ENCODE results near the gene AHNAK.
"Not testable (repeated sequence)": the region's sequence is repeated elsewhere in the genome, so short reads cannot be mapped to it uniquely, and the experiment has no call there.

AHNAK gene

DNA sequence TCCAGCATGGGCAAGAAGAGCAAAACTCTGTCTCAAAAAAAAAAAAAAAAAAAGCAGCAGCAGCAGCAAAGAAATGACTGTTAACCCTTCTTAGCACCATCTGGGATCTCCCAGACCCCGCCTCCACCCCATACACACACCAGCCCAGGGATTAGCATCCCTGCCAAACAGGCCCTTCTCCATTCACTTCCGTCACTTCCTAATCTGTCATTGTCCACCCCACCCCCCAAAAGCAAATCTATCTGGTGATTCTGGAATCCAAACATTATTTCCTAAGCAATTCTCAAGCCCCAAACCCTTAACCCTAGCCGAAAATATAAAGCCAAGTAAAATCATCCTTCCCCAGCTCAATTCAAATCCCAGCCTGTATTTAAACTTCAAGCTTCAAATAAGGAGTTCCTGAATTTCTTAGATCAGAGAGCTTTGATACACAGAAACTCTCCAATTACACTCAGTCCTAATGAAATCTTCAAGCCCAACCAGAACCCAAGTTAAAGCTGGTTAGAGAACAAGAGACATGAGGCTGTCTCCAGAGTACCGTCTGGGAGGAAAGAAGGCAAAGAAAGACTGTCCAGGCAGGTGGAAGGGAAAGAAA, 6.0 kb upstream of the AHNAK start:
- no peak for DNase-seq

DNA sequence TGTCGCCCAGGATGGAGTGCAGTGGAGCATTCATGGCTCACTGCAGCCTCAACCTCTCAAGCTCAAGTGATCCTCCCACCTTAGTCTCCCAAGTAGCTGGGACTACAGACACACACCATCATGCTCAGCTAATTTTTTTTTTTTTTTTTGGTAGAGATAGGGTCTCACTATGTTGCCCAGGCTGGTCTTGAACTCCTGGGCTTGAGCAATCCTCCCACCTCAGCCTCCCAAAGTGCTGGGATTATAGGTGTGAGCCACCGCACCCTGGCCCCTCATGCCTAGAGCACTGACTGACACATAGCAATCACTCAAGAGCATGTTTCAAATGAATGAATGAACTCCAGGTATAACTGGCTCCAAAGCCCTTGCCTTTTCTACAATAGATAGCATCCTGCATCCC, 3.9 kb upstream of the AHNAK start:
- not testable (repeated sequence) for DNase-seq

DNA sequence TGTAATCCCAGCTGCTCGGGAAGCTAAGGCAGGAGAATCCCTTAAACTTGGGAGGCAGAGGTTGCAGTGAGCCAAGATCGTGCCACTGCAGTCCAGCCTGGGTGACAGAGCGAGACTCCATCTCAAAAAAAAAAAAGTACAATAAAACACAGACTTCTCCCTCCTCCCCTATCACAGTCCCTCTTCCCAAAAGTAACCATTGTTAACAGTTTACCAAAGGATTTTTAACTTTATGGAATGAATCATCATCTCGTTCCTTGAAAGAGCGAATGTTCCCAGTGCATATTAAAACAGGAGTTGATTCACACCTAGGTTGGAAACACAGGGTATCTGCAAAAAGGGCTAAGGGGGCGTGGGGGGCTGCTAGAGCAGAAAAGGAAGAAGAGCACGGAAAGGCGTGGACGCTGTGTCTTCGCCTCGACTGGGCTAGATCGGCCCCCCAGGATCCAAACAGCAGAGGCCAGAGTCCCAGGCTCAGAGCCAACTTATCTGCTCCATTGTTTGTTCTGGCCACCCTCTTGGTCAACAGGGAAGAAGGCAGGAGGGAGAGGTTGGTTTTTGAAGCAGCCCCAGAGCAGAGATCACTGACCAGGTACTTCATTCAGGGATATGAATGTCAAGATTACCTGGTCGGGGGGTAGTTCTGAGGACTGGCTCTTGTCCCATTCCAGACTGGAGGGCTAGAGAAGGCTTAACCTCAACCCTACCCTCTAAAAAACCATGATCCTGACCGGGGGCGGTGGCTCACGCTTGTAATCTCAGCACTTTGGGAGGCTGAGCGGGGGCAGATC, 2.1 kb upstream of the AHNAK start:
- DNase-seq, result no peak

DNA sequence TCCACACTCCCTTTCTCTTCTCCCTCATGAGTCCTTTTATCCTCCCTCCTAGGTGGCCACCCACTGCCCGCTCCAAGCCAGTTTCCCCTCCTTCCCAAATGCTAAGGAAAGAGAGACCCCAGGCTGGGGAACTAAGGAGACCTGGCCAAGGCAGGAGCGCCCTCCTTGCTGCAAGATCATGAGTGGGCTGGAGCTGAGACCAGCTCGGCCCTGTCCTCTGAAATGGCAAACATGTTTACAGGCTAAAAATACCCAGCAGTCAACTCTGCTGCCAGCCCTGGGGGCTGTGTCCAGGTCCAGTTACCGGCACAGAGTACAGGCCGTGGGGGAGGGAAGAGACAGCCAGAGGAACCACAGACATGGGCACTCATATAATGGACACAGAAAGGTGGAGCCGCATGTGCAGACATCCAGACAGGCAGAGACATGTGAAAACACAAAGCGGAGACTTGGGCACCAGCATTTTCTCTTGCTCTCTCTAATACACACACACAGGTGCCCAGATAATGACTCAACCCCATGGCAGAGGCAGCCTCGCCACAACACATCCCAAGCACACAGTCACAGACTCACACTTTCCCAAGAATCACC, 1.2 kb upstream of the AHNAK start:
- DNase-seq, result no peak

DNA sequence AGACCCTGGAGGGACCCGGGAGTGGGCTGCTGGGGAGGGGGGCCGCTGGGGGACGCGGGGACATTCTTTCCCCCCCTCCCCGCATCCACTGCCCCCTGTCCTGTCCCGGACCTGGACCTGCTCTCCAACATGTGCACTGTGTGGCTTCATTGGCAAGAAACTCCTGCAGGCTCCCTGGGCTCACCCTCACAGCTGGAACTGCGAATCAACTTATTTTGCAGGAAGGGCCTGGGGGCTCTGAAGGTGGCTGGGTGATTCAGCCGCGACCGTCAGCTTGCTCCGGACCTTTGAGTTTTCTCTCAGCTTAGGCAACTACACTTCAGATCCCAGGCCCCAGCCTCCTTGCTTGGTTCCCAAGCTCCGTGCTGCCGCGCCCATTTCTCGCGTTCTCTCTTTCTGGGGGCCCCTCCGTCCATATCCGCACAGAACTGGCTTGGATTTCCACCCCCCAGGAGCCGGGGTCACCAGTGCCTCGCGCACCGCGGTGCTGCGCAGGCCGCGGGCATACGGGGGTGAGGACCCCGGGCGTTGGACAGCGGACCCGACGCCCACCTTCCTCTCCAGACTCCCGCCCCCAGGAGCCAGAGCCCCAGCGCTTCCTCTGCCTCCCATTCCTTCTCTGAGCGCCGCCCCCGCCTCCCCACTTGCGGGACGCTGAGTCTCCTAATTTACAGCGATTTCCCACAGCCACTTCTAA, 471 bp upstream of the AHNAK start:
- DNase-seq, result no peak

DNA sequence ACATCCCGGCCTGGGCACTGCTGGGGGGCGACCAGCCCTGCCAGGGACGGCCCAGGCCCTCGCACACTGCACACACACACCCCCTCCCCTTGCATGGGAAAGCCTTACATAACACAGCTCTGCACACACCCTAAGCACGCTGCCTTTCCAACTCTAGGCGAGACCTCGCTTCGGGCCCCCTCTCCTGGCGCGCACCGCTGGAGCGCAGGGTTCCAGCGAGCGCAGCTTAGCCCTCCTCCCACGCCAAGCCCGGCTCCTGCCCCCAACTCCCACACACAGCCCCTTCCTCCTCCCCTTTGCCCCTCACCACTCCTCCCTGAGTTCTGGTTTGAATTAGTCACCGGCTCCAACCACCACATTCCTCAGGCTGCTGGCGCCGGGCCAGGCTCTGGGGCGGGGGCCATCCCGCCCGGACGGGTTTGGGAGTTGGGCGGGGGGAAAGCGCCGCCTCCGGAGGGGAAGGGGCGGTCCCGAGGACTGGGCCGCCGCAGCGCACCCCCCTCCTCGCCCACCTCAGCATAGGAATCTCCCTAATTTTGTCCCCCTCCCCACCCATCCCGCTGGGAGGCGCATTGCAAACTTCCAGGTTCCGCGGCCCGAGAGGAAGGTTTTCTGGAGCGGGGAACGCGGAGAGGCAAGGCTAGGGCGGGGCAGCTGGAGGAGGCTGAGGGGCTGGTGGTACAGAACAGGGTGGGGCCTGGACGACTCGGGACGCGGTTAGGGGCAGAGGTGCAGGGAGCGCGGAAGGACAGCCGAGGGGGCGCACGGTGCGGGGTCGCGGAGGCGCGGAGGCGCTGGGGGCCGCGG, 966 bp downstream of the AHNAK start:
- DNase-seq, result peak; percentile 73

DNA sequence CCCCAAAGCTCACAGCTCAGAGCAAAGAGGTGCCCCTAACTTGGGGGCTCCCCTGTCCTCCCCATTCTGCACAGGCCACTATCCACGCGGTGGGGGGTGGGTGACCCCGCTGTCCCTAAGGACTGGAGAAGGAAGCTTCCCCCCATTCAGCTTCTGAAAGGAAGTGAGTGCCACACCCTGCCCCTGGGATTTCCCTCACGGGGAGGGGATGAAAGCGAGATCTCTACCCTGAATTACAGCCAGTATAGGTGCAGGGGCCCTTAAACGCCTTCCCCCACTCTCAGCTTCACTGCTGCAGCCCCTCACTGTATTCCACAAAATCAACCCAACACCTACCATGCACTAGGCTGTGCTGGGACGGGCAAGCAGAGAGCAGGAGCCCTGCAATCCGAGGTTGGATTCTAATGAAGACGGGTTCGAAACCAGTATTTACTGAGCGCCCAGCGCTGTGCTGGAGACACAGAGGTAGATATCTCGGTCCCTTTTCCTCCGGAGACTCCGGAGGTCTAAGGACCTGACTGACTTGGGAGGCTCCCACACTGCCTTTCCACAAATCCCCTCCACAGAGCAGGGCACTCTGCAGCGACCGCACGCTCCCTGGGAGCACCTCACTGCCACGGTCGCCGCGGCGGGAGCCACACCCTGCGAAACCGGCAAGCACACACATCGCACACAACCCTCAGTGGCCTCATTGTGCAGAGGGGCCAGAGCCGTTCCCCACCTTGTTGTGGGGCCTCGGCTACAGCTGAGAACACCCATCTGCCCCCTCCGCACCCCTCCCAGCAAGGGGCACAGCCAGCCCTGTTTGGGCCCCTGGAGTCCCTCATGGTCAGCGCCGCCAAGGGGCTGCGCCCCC, 1.8 kb downstream of the AHNAK start:
- no peak for DNase-seq

DNA sequence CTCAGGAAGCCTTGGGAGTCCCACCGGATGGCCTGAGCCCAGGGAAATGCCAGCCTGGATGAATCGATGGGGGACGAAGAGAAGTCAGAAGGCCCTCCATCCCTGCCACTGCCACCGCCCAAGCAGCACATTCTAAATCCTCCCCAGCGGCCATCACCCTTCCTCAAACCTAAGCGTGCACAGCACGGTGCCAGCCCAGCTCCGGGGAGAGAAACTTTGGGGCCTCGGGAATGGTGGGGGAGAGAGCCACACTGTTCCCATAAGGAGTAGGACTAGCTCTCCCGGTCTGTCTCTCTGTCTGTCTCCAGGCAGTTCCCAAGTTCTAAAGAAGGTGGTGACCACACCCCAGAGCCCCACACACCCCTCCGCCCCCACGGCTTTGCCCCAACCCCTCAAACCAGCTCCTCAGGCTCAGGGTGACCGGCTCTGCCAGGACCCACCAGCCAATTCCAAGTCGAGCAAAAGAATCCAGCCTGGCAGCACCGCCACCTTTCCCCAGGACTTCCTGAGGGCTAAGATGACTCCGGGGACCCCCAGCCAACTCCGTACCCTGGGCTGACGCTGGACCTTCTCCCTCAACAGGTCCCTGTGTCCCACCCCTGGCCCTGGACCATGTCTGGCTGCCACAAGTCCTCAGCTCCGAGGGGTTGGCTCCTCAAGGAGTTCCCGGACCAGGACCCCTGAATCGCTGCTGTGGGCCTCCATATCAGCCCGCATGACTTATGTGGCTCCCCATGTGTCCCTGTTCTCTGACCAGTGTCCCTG, 2.7 kb downstream of the AHNAK start:
- no peak for DNase-seq

DNA sequence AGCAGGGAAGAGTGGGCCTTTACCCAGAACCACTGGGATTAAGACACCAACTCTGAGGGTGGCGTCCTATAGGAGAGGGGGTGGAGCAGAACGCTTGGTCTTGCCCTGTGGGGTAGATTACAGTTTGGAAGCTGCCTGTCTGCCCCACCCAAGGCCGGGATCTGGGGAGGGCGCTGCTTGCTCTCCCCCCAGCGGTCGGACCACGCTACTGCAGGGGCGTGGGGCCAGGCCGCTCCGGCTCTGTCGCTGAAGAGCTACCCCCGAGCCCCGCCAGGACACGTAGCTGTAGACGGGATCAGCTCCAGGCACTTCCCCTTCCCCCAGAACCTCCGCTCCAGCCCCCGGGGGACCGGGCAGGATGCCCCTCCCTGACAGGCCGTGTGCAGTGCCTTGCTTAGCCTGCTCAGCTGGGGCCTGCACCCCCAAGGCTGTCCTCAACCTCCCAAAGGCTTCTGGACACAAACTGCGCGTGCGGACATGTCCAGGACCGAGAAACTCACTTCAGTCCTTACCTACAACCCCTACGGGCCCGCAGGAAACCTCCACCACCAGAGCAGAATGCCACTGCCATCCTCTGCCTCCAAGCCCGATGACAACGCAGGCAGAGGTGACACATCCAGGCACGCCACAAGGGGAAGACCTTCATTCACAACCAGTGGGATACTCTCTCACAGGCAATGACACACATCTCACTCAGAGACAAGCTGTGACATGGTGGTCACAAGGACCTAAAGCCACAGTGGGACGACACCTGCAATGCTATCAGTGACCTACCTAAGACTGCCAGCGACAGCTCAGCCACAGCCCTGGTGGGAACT, 3.6 kb downstream of the AHNAK start:
- DNase-seq, result peak; percentile 15

DNA sequence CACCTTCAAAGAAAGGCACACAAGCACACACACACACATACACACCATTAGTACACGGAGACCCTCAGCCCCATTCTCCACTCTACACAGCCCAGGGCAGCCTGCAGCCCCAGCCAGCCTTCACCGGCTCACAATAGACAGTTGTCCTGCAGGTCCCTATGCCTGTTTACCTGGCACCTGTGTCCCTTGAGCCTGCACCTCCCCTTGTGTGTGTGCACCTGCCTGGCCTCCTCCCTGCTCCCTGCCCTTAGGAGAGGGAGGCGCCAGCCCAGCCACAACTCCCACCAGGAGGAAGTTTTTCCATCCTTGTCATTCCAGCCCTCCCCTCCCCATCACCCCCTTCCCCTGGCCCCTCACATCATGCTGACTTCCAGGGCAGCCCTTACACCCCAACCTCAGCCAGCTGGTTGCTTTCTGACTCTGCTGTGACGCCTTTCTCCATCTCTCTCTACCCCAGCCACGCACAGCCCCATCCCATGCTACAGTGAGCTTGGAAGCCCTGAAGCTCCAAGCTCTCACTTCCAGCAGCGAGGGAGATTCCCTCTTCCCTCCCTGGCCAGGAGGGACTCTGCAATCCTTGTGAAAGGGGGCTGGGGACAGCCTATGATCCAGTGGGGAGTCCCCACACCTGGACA, 4.4 kb downstream of the AHNAK start:
- no peak for DNase-seq

DNA sequence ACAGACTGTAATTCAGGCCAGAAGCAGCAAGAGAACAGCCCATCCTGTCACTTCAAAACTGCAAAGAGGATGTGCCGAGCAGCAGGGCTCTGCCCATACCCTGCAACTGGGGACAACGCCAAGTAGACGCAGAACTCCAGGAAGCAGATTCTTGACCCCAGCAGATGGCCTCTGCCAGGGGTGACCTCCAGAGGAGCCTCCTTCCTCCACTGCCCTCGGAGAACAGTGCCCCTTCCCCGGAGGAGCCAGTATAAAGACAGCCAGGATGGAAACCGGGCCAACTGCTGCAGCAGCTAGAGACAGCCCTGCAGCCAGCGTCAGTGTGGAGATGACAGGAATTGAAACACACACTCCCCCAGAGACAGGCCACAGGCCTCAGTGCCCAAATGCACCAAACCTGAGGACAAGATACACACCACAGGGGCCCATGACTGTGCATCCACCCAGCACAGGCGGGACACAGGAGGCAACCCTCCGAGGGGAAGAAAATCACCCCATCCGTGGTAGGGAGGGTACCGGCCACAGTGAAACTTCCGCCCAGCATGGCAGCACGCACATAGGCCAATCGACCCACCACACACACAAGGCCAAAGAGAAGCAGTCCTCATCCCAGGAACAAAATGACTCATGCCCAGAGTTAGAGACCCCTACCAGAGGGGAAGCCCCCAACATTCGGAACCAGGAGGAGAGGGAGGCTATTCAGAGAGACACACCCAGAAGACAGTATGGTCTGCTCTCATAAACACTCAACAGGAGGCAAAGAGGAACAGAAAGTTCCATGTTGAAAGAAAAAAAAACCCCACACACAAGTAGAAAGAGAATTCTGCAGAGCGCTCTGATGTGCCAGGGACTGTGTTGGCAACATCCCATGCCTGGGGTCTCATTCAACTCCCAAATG, 5.6 kb downstream of the AHNAK start:
- DNase-seq, result no peak

DNA sequence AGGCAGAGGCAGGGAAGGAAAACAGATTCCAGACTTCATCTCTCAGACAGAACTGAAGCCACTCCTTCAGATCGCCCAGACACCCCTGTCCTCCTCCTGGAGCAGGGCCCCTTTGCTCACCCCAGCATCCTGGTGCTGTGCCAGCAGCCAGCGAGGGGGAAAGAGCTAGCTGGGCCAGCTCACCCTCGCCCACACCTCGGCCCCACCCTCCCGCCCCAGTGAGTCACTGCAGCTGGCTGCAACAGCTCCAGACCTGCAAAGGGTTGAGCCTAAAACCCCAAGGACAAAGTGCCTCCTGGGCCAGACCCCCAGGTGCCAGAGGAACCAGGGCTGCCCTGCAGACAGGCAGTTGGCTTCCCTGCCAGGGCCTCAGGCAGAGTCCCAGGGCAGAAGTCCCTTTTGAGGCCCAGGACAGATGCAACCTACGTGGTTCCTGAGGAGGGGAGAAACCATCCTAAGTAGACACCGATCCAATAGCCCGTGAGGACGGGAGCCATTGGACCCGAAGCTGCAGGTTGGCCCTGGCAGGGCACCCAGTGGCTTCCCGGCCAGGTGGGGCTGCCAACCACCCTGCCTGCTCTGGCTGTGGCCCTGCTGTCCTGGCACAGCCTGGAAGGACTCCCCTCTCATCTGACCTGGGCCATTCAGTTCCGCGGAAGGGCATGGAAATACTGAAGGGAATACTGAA, 7.2 kb downstream of the AHNAK start:
- DNase-seq, result no peak

DNA sequence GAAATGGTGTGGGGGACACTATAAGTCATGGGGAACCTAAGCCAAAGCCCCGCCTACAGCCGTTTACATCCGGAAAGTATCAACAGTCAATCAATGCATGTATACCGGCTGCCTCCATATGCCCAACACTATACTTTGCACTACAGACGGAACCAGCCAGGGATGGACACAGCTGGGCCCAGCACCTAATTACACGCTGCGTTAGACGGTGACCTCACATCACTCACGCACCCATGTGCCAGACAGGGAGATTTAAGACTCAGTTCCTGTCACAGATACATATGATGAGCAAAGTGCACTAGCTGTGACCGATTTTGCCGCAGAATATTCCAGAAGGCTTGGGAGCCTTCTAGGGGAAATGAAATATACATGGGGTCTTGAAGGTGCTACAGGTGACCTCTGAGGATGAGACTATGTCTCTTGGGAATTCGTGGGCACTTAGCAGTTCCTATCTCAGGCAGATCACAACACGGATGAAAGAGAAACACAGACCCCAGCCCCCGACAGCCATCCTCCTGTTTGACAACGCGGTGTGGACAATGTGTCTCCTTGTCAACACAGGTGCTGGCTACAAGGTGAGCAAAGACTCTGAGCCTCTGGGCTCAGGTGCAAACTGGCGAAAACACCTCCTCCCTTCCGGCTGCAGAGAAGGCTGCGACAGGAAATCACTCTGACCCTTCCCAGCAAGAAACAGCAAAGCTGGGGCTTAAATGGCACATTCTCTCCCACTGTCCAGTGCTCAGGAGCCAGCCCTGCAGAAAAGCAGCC, 8.0 kb downstream of the AHNAK start:
- DNase-seq, result no peak

DNA sequence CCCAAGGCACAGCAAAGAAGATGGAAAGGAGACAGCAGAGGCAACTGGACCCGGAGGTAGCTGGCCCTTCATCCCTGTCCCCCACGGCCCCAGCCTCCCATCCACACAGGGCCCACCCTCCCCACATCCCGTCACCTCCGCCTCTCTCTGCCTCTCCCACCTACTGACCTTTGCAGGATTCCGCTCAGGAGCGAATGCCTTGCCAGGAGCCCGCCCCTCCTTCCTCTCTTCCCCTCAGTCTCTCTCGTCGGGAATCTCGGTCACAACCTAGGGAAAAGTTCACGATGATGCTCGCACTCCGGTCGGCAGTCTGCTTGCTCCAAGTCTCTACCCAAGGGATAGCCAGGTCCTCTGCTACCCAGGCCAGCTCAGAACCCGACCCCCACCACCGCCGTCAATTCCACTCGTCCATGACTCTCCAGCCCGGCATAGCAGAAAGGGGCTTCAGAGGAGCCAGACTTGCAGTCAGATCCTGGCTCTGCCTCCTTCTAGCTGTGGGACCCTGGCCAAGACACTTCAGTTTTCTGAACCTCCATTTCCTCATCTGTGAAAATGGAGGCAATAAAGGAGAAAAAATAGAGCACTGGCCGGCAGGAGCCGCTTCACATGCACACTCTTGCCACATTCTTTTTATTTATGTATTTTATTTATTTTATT, 10.2 kb downstream of the AHNAK start:
- DNase-seq, result no peak

DNA sequence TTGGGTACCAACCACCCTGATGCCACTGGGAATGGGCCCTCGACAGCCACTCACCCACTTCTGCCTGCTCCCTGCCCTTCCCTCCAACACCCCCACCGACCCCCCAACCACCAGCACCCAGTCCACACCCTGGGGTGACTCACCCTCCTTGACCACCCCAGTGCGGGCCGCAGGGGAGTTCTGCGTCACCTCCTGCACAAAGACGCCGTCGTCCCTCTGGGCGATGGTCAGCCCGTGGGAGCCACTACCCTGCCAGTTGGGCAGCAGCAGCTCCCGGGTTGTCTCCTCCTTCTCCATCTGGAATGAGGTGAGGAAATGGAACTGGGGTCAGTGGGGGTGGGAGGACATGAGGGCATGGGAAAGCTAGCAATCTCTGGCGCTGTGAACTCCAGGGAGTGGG, 10.8 kb downstream of the AHNAK start:
- no peak for DNase-seq

DNA sequence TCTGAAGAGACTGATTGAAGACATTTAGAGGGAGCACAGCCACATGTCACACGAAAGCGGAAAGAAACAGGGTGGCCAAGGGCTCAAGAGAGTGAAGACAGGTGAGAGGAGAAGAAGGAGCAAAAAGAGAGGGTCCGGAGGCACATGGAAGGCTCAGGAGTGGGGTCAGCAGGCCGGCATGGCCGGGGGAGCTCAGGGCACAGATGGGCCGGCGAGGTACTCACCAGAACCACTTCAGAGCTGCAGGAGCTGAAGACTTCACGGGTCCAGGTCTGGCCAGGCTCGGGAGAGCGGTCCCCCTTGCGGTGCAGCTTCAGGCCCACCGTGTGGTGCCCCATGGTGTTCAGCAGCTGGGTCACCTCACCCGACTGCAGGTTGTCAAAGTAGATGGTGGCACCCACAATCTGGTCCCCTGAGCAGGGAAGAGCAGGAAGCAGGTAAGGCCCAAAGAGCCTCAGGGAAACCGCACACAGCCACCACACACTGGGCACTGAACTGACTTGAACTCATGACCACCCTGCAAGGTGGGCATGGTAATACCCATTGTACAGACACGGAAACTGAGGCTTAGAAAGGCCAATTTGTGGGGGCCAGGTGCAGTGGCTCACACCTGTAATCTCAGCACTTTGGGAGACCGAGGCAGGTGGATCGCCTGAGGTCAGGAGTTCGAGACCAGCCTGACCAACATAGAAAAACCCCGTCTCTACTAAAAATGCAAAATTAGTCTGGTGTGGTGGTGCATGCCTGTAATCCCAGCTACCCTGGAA, 11.6 kb downstream of the AHNAK start:
- no peak for DNase-seq
